PFSK-1 (cell line): ENCODE measurements around the gene MAP6.

Source experiments
- FOXP2 ChIP-seq: optimal IDR thresholded peaks from 2 replicates; pipeline ENCODE3; 2011; ENCODE audit warnings: borderline replicate concordance, control low read depth, inconsistent platforms; ENCODE audit not compliant: insufficient read depth; ENCODE audit errors: extremely low read length, extremely low read depth
- POLR2AphosphoS5 ChIP-seq: IDR thresholded peaks from 2 replicates; pipeline ENCODE4 v1.6.1; 2012; ENCODE audit warnings: low read depth, mild to moderate bottlenecking, control low read depth, low read length, moderate library complexity
- REST ChIP-seq, 2 experiments: IDR thresholded peaks; 2 replicates each; pipeline versions ENCODE4 v1.6.1 to v1.8.0; 2011 to 2012; ENCODE audit warnings: low read depth in 2 of 2, low read length in 2 of 2, control low read depth in 1 of 2, inconsistent platforms in 1 of 2, mild to moderate bottlenecking in 1 of 2, moderate library complexity in 1 of 2; ENCODE audit not compliant: insufficient read depth in 1 of 2
- SIN3A ChIP-seq: IDR thresholded peaks from 2 replicates; pipeline ENCODE4 v1.6.1; 2012; ENCODE audit warnings: mild to moderate bottlenecking, low read length, moderate library complexity, borderline replicate concordance; ENCODE audit not compliant: insufficient read depth
- TAF1 ChIP-seq: IDR thresholded peaks from 2 replicates; pipeline ENCODE4 v1.6.1; 2012; ENCODE audit warnings: low read length, control low read depth, borderline replicate concordance; ENCODE audit not compliant: insufficient read depth

Gene MAP6

GRCh38 chr11:75567971-75568370, 100.9 kb downstream of the MAP6 start:
- TF ChIP-seq REST (IDR thresholded peaks at IDR 0.05; ENCODE audit: insufficient read depth in 1 of 2, low read depth in 2 of 2, low read length in 2 of 2) (no peak), POLR2AphosphoS5 (no peak), FOXP2 (no peak), TAF1 (no peak)

- TF ChIP-seq POLR2AphosphoS5 (no peak), FOXP2 (no peak), TAF1 (no peak), REST (IDR thresholded peaks at IDR 0.05; ENCODE audit: insufficient read depth in 1 of 2, low read depth in 2 of 2, low read length in 2 of 2) (no peak), SIN3A (no peak)
Observed at GRCh38 chr11:75566763-75567279, 102.0 kb downstream of the MAP6 start.

GRCh38 chr11:75565916-75566762, 102.7 kb downstream of the MAP6 start:
- no peak for TF ChIP-seq FOXP2
- TF ChIP-seq POLR2AphosphoS5 = no peak
- no peak for TF ChIP-seq TAF1
- TF ChIP-seq REST (IDR thresholded peaks at IDR 0.05; ENCODE audit: insufficient read depth in 1 of 2, low read depth in 2 of 2, low read length in 2 of 2) = no peak
- no peak for TF ChIP-seq SIN3A

- TF ChIP-seq FOXP2 (no peak), TAF1 (peak; percentile 61; the same call in 1 of the 2 replicates), SIN3A (no peak), REST (IDR thresholded peaks at IDR 0.05; ENCODE audit: insufficient read depth in 1 of 2, low read depth in 2 of 2, low read length in 2 of 2) (no peak), POLR2AphosphoS5 (0 out of 2 replicates have a peak, but pooled peaks have one; percentile 14)
Observed at GRCh38 chr11:75565221-75565814, 103.5 kb downstream of the MAP6 start.
